Measurements from ENCODE around the gene MDM2. TPM values are rescaled to one million over a fixed set of nuclear protein-coding genes. Genes with fewer than 3 reads are reported as not detected.
A peak's percentile ranks its signal among the peaks of the same experiment; 100 is the strongest.
"Not testable (repeated sequence)": the region's sequence is repeated elsewhere in the genome, so short reads cannot be mapped to it uniquely, and the experiment has no call there.

The MDM2 gene
- total RNA-seq, 1 donor from 2014 or later = 37.3 TPM

DNA sequence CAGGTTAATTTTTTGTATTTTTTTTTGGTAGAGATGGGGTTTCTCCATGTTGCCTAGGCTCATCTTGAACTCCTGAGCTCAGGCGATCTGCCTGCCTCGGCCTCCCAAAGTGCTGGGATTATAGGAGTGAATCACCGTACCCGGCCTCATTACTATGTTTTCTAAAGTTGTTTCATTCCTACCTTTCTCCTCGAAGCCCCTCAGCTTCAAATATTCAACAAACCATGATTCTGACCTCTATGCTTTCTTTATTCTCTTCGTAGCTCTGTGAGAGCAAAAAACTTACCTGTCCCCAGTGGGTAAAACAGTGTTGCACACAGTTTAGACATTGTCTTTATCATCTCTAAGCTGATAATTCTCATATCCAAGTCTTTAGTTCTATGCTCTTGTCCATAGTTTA lies 26.2 kb upstream of the MDM2 start:
- intact Hi-C loops (cut with DNase I) = no loop called here
- ATAC-seq (no peak), DNase-seq (ENCODE audit: missing footprints) (no peak)

GRCh38 chr12:68784015-68784414 lies 24.0 kb upstream of the MDM2 start:
- DNase-seq (ENCODE audit: missing footprints) (no peak), ATAC-seq (peak; percentile 37)
- intact Hi-C loops (cut with DNase I) = no loop called here

DNA sequence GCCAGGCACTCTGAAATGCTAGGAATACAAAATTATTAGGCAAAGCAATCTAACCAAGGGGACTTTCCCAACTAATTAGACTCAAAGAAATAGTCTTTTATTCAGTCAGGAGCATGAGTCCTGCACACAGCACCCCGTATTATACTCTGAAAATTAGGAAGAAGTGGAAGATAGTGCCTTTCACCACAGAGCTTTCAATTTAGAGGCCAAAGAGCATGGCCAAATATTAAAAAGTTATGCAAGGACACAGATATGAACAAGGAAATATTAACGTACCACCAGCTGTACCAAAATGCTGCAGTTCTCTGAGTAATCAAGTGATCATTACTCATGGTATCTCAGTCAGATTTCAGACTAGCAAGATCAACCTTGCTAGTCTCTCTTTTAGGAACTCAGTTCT lies 22.6 kb upstream of the MDM2 start:
- ATAC-seq (no peak), DNase-seq (ENCODE audit: missing footprints) (no peak)
- intact Hi-C loops (cut with DNase I) = no loop called here

GRCh38 chr12:68785823-68786222 lies 22.2 kb upstream of the MDM2 start:
- ATAC-seq (no peak), DNase-seq (ENCODE audit: missing footprints) (no peak)
- intact Hi-C loops (cut with DNase I) = no loop called here

- intact Hi-C loops (cut with DNase I) = no loop called here
- DNase-seq (ENCODE audit: missing footprints) (no peak), ATAC-seq (no peak)
Measured at GRCh38 chr12:68786929-68787328, 21.0 kb upstream of the MDM2 start.

DNA sequence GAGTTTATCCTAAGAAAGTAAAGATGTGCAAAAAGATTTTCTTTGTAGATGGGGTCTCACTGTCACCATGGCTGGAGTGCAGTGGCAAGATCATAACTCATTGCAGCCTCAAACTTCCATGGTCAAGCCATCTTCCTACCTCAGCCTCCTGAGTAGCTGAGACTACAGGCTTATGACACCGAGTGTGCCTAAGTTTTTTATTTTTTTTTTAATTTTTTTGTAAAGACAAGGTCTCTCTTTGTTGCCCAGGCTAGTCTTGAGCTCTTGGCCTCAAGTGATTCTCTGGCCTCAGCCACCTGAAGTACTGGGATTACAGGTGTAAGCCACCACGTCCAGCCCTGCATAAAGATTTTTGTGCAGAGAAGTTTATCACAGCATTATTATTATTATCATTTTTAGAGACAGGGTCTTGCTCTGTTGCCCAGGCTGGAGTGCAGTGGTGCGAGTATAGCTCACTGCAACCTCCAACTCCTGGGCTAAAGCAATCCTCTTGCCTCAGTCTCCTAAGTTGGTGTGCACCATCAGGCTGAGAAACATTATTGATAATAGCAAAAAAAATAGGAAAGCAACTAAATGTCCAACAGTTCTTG lies 19.3 kb upstream of the MDM2 start:
- ATAC-seq (no peak), DNase-seq (ENCODE audit: missing footprints) (no peak)
- intact Hi-C loops (cut with DNase I) = no loop called here

DNA sequence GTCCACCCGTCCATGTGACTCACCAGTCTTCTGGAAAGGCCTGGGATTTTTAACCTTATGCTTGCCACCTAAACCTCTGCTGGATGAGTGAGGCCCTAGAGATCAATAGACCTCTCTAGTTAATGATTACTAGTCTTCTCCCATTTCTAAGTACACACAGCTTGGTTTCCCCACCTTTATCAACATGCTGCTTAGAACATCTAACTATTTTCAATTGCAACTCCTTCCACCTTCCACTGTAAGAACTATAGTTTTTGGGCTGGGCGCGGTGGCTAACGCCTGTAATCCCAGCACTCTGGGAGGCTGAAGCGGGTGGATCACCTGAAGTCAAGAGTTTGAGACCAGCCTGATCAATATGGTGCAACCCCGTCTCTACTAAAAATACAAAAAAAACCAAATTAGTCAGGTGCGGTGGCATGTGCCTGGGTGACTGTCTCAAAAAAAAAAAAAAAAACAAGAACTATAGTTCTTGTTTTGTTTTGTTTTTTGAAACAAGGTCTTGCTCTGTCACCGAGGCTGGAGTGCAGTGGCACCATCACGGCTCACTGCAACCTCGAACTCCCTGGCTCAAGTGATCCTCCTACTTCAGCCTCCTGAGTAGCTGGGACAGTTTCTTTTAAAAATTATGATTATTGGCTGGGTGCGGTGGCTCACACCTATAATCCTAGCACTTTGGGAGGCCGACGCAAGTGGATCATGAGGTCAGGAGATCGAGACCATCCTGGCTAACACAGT lies 18.7 kb upstream of the MDM2 start:
- intact Hi-C loops (cut with DNase I) = no loop called here
- DNase-seq (ENCODE audit: missing footprints) = no peak
- ATAC-seq = no peak

DNA sequence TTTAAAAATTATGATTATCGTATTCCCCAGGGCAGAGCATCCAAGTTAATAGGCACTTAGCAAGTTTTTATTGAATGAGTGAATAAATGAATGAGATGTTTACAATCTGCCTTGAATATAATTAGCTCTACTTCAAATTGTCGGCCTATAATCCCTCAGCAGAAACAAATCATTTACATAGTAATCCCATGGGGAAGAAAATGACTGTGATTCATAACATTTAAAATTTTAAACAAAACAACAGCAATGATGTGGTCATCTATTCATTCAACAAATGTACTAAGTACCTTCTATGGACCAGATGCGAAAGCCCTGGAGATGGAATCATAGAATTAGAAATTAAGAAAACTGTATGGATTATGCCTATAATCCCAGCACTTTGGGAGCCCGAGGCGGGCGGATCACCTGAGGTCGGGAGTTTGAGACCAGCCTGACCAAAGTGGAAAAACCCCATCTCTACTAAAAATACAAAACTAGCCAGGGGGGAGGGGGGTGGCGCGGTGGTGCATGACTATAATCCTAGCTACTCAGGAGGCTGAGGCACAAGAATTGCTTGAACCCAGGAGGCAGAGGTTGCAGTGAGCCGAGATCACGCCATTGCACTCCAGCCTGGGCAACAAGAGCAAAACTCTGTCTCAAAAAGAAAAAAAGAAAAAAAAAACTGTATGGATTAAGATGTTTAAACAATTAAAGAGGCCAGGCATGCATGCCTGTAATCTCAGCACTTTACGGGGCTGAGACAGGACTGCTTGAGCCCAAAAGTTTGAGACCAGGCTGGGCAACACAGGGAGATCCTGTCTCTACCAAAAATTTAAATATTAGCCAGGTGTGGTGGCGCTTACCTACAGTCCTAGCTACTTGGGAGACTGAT lies 17.7 kb upstream of the MDM2 start:
- DNase-seq (ENCODE audit: missing footprints) = no peak
- intact Hi-C loops (cut with DNase I) = no loop called here
- ATAC-seq = no peak

DNA sequence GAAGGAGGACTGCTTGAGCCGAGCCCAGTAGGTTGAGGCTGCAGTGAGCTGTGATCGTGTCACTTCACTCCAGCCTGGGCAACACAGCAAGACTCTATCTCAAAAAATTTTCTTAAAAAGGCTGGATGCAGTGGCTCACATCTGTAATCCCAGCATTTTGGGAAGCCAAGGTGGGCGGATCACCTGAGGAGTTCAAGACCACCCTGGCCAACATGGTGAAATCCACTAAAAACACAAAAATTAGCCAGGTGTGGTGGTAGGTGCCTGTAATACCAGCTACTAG lies 17.1 kb upstream of the MDM2 start:
- DNase-seq (ENCODE audit: missing footprints) (no peak), ATAC-seq (no peak)
- intact Hi-C loops (cut with DNase I) = no loop called here

- ATAC-seq (no peak), DNase-seq (ENCODE audit: missing footprints) (no peak)
- intact Hi-C loops (cut with DNase I) = no loop called here
Measured at GRCh38 chr12:68791897-68792481, 16.0 kb upstream of the MDM2 start.

DNA sequence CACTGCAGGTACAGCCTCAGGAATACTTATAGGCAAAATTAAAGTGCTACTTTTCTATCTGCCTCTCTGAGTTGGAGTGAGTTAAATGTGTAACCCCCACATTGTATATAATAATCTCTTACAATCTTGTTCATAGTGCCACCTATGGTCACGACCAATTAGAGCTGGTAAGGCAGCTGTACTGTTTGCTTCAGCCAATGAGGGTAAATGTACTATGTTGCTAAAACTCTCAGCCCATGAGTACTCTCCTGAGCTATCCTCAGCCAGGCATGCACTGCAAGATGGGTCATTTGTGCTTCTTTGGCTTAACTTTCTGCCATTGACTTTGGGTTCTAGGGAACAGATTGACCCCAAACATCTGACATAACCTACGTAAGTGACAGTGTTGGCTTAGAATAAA lies 15.0 kb upstream of the MDM2 start:
- intact Hi-C loops (cut with DNase I) = no loop called here
- DNase-seq (ENCODE audit: missing footprints) = no peak
- ATAC-seq = peak; percentile 46

DNA sequence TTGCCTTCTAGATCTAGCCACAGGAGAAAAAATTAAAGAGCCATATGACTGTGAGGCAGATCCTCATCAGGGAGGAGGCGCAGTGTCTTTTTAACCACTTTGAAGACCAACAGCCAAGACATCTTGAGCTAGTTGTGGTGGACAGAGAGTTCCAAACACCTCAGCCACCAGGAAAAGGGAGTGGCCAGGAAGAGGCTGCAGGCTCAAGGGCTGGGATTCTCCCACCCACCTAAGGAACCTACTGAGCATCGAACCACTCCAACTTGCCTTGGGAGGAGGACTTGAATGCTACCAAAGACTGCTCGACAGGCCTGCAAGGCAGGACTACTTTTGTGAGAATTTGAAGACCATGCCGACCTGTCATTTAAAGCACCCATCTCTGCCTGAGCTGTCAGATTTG lies 14.5 kb upstream of the MDM2 start:
- ATAC-seq = no peak
- DNase-seq (ENCODE audit: missing footprints) = no peak
- intact Hi-C loops (cut with DNase I) = no loop called here

- ATAC-seq (no peak), DNase-seq (ENCODE audit: missing footprints) (no peak)
- intact Hi-C loops (cut with DNase I) = no loop called here
Measured at GRCh38 chr12:68793975-68794652, 13.9 kb upstream of the MDM2 start.

DNA sequence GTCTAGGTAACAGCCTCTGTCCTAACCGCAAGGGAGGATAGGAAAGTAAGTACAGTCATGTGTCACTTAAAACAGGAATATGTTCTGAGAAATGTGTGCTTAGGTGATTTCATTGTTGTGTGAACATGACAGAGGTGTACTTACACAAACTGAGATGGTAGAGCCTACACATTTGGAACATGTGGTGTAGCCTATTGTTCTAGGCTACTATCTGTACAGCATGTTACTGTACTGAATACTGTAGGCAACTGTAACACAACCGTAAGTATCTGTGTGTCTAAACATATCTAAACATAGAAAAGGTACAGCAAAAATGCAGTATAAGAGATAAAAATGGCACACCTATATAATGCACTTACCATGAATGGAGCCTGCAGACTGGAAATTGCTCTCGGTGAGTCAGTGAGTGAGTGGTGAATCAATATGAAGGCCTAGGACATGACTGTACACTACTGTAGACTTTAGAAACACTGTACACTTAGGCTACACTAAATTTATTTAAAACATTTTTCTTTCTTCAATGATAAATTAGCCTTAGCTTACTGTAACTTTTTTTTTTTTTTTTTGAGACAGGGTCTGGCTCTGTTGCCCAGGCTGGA lies 13.2 kb upstream of the MDM2 start:
- intact Hi-C loops (cut with DNase I) = no loop called here
- DNase-seq (ENCODE audit: missing footprints) (no peak), ATAC-seq (no peak)

- no peak for ATAC-seq
- DNase-seq (ENCODE audit: missing footprints) = no peak
- intact Hi-C loops (cut with DNase I) = no loop called here
Measured at GRCh38 chr12:68796399-68796798, 11.6 kb upstream of the MDM2 start.

- DNase-seq (ENCODE audit: missing footprints) (no peak), ATAC-seq (no peak)
- intact Hi-C loops (cut with DNase I) = no loop called here
Measured at GRCh38 chr12:68798882-68799234, 9.1 kb upstream of the MDM2 start.

DNA sequence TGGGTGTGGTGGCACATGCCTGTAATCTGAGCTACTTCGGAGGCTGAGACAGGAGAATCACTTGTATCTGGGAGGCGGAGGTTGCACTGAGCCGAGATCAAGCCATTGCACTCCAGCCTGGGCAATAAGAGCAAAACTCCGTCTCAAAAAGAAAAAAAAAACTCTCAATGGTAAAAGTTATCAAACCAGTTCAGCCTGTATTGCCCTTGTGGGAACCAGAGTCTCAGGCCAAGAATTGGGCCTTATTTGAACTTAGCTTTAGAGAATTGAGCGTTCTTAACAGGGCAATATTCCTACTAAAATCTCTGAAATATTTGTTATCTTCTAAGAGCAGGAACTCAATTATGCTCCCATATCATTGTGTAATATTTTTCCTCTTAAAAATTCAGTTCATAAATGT lies 7.7 kb upstream of the MDM2 start:
- intact Hi-C loops (cut with DNase I) = loop anchor here (10.0 kb wide), 2 partner anchors 455 to 465 kb away; partner anchors contain the start of gene MDM1
- DNase-seq (ENCODE audit: missing footprints) (no peak), ATAC-seq (no peak)

- DNase-seq (ENCODE audit: missing footprints); ATAC-seq: not testable (repeated sequence)
- intact Hi-C loops (cut with DNase I) = loop anchor here (10.0 kb wide), 2 partner anchors 454 to 466 kb away; partner anchors contain the start of gene MDM1
Measured at GRCh38 chr12:68801124-68801523, 6.9 kb upstream of the MDM2 start.

DNA sequence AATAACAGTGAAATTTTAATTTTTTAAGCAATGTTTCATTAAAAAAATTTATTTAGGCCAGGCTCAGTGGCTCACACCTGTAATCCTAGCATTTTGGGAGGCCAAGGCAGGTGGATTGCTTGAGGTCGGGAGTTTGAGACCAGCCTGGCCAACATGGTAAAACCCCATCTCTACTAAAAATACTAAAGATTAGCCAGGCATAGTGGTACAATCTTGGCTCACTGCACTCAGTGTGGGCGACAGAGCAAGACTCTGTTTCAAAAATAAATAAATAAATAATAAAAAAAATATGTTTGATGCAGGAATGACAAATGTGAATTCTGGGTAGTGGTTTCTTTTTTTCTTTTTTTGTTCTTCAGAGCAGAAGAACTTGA lies 5.6 kb upstream of the MDM2 start:
- ATAC-seq; DNase-seq (ENCODE audit: missing footprints): not testable (repeated sequence)
- intact Hi-C loops (cut with DNase I) = loop anchor here (10.0 kb wide), 2 partner anchors 452 to 468 kb away; partner anchors contain the start of gene MDM1

Measured in Right ventricle myocardium inferior (tissue), 1 donor.